CD14-positive monocyte (primary cell): Measurements from ENCODE around the gene INHBA. TPM values are rescaled to one million over a fixed set of nuclear protein-coding genes. Genes with fewer than 3 reads are reported as not detected.

Experiments
- DNase-seq, 3 donors: peaks; one replicate each; pipeline ENCODE4 v3.0.0-alpha.2; 2011 to 2022
- H2AFZ ChIP-seq: 2 replicates; pipeline ENCODE4 v1.6.0; 2012; ENCODE audit warnings: mild to moderate bottlenecking, low read depth, low read length, inconsistent platforms; ENCODE audit not compliant: insufficient read depth, poor library complexity, severe bottlenecking
- H3K27ac ChIP-seq, 2 donors: 1 replicate in 1 of 2; 2 replicates in 1 of 2; pipeline ENCODE4 v1.5.1; 2012 to 2013; ENCODE audit warnings: low read length in 2 of 2, control low read depth in 1 of 2, inconsistent platforms in 1 of 2, low read depth in 1 of 2, mild to moderate bottlenecking in 1 of 2
- H3K27me3 ChIP-seq, 2 donors: one replicate each; pipeline versions ENCODE4 v1.6.0 to v1.6.1; 2011 to 2013; ENCODE audit warnings: low read length in 2 of 2; ENCODE audit not compliant: control insufficient read depth in 2 of 2, insufficient read depth in 2 of 2
- H3K36me3 ChIP-seq, 2 donors: replicated peaks in 1 of 2; 1 replicate in 1 of 2; 2 replicates in 1 of 2; pipeline versions ENCODE4 v1.5.1 to v1.6.1; 2012 to 2013; ENCODE audit warnings: low read length in 2 of 2, control low read depth in 1 of 2, inconsistent platforms in 1 of 2, mild to moderate bottlenecking in 1 of 2; ENCODE audit not compliant: insufficient read depth in 2 of 2, control insufficient read depth in 1 of 2
- H3K4me1 ChIP-seq, 2 donors: 1 replicate in 1 of 2; 2 replicates in 1 of 2; pipeline versions ENCODE4 v1.5.1 to v1.6.1; 2012 to 2013; ENCODE audit warnings: low read length in 2 of 2, control low read depth in 1 of 2, inconsistent platforms in 1 of 2, mild to moderate bottlenecking in 1 of 2, moderate library complexity in 1 of 2; ENCODE audit not compliant: insufficient read depth in 2 of 2, control insufficient read depth in 1 of 2
- H3K4me2 ChIP-seq: replicated peaks from 2 replicates; pipeline ENCODE3; 2012; ENCODE audit warnings: low read length, moderate library complexity, mild to moderate bottlenecking; ENCODE audit not compliant: poor library complexity, severe bottlenecking; ENCODE audit errors: extremely low read depth
- H3K4me3 ChIP-seq, 3 experiments: fragments of 200-600 bp in 1 of 3; sonication (generic) in 1 of 3; replicated peaks in 1 of 3; 1 replicate in 2 of 3; 2 replicates in 1 of 3; pipeline ENCODE4 v1.5.1; 2011 to 2013; ENCODE audit warnings: low read length in 3 of 3, mild to moderate bottlenecking in 3 of 3, control low read depth in 2 of 3, low read depth in 2 of 3, inconsistent platforms in 1 of 3, moderate library complexity in 1 of 3
- H3K79me2 ChIP-seq: 2 replicates; pipeline ENCODE4 v1.6.0; 2012; ENCODE audit warnings: mild to moderate bottlenecking, control low read depth, inconsistent platforms, low read length, moderate library complexity; ENCODE audit not compliant: insufficient read depth
- H3K9ac ChIP-seq: 2 replicates; pipeline ENCODE4 v1.6.0; 2017; ENCODE audit warnings: low read length, mild to moderate bottlenecking; ENCODE audit not compliant: insufficient read depth, poor library complexity, severe bottlenecking
- H3K9me3 ChIP-seq, 2 donors: replicated peaks in 1 of 2; 1 replicate in 1 of 2; 2 replicates in 1 of 2; pipeline versions ENCODE4 v1.5.1 to v1.6.1; 2012 to 2013; ENCODE audit warnings: low read length in 2 of 2, control low read depth in 1 of 2; ENCODE audit not compliant: control insufficient read depth in 1 of 2, insufficient read depth in 1 of 2
- H4K20me1 ChIP-seq: 2 replicates; pipeline ENCODE4 v1.6.0; 2012; ENCODE audit warnings: mild to moderate bottlenecking, low read length, control low read depth, moderate library complexity; ENCODE audit not compliant: insufficient read depth
- H3K27ac Mint-ChIP-seq, 7 donors: one replicate each; pipeline ENCODE4 v1.8.0; 2020; ENCODE audit warnings: mild to moderate bottlenecking in 7 of 7, mixed read lengths in 7 of 7, moderate library complexity in 6 of 7, inconsistent platforms in 2 of 7
- H3K27me3 Mint-ChIP-seq, 3 donors: one replicate each; pipeline ENCODE4 v1.8.0; 2021 to 2022; ENCODE audit warnings: low read depth in 3 of 3, mild to moderate bottlenecking in 3 of 3, mixed read lengths in 3 of 3, moderate library complexity in 3 of 3, inconsistent platforms in 1 of 3
- H3K36me3 Mint-ChIP-seq, 2 donors: one replicate each; pipeline ENCODE4 v1.8.0; 2020; ENCODE audit warnings: mixed read lengths in 2 of 2, inconsistent platforms in 1 of 2, mild to moderate bottlenecking in 1 of 2
- H3K4me1 Mint-ChIP-seq: one replicate; pipeline ENCODE4 v1.8.0; 2020; ENCODE audit warnings: mild to moderate bottlenecking, mixed read lengths
- H3K4me3 Mint-ChIP-seq, 2 donors: one replicate each; pipeline ENCODE4 v1.8.0; 2020; ENCODE audit warnings: mild to moderate bottlenecking in 2 of 2, mixed read lengths in 2 of 2, moderate library complexity in 1 of 2
- H3K9me3 Mint-ChIP-seq, 7 donors: one replicate each; pipeline ENCODE4 v1.8.0; 2020 to 2022; ENCODE audit warnings: mixed read lengths in 7 of 7, mild to moderate bottlenecking in 6 of 7, moderate library complexity in 6 of 7, inconsistent platforms in 2 of 7
- WGBS: methylation state at CpG from one replicate; pipeline ENCODE4 v1.1.5; 2013; ENCODE audit warnings: missing lambda C conversion rate; ENCODE audit not compliant: insufficient coverage; 5-methylcytosine and 5-hydroxymethylcytosine counted together
- intact Hi-C, 2 donors: fragments of 100-400 bp; cut with micrococcal nuclease; formaldehyde crosslinking; loops; one replicate each; pipeline versions ENCODE4 v1.15.0 to v1.15.1; 2023
- polyA plus RNA-seq, 3 donors: library from polyadenylated mRNA; depleted of rRNA in 1 of 3; unstranded in 2 of 3; stranded (reverse) in 1 of 3; fragments of 300-500 nt in 2 of 3; fragments of >200 nt in 1 of 3; fragmentation: Illumina TruSeq in 2 of 3; gene quantifications; 1 replicate in 2 of 3; 2 replicates in 1 of 3; pipeline ENCODE4 v1.2.3, GENCODE V29; 2012 to 2021
- TF ChIP-seq, protein P1 (sequence below): fragments of 200-600 bp; IDR thresholded peaks from one replicate; pipeline ENCODE4 v1.8.0; 2022; ENCODE audit warnings: antibody characterized with exemption, mild to moderate bottlenecking

Gene INHBA
- polyA plus RNA-seq, 3 donors = 0.08 to 0.24 (median 0.09) TPM

DNA sequence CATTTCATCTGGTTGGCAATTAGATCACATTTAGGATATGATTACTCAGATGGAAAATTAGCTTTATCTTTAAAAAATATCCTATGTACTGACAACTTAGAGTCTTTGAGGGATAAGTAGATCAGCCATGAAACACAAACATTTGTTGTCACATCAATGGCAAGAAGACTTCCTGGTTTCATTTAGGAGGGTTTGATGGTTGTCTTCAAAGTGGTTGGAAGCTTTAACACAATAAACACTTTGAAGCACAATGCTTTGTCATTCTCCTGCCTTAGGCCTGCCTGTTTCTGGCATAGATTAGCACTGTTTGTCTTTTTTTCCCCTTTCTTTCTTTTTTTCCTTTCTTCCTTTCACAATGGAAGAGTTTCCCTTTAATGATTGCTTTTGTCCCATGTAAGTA lies 20.5 kb downstream of the INHBA start:
- TF ChIP-seq, protein P1, sequence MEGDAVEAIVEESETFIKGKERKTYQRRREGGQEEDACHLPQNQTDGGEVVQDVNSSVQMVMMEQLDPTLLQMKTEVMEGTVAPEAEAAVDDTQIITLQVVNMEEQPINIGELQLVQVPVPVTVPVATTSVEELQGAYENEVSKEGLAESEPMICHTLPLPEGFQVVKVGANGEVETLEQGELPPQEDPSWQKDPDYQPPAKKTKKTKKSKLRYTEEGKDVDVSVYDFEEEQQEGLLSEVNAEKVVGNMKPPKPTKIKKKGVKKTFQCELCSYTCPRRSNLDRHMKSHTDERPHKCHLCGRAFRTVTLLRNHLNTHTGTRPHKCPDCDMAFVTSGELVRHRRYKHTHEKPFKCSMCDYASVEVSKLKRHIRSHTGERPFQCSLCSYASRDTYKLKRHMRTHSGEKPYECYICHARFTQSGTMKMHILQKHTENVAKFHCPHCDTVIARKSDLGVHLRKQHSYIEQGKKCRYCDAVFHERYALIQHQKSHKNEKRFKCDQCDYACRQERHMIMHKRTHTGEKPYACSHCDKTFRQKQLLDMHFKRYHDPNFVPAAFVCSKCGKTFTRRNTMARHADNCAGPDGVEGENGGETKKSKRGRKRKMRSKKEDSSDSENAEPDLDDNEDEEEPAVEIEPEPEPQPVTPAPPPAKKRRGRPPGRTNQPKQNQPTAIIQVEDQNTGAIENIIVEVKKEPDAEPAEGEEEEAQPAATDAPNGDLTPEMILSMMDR = no peak
- H3K79me2 ChIP-seq = no peaks in the 10 kb centered on the region
- no peaks in the 10 kb centered on the region for H3K4me1 ChIP-seq
- no peak overlapping the region for H3K9ac ChIP-seq
- no peak overlapping the region for H3K4me2 ChIP-seq
- Mint-ChIP-seq H3K27ac (no peak overlapping the region), H3K36me3 (no peaks in the 10 kb centered on the region), H3K27me3 (no peaks in the 10 kb centered on the region), H3K9me3 (peaks cover 0 to 8% (median 4%) of the 10 kb centered on the region in 7 donors), H3K4me1 (no peaks in the 10 kb centered on the region), H3K4me3 (no peak overlapping the region)
- no peaks in the 10 kb centered on the region for H3K9me3 ChIP-seq
- H3K27ac ChIP-seq = no peak overlapping the region
- no peak for DNase-seq
- intact Hi-C loops = no loop called here
- no peak overlapping the region for H3K4me3 ChIP-seq
- no peaks in the 10 kb centered on the region for H3K27me3 ChIP-seq
- no peaks in the 10 kb centered on the region for H3K36me3 ChIP-seq
- H2AFZ ChIP-seq = no peak overlapping the region
- H4K20me1 ChIP-seq = no peaks in the 10 kb centered on the region

DNA sequence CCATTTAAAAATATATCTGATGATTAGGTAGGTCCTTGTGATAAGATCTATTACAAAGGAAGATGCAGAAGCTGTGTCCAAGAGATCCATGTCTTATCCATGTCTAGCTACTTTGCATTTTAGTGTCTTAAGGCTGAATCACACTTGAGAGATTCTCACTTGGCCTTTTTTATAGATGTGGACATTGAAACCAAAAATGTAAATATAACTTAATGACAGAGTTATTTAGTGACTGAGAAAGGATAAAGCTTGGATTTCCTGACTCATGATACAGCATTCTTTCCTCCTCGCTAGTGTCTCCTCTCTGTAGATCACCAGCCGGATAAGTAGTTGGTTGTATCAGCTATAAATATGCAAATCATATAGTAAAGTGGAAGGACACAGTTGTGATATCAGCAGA lies 23.3 kb downstream of the INHBA start:
- Mint-ChIP-seq H3K36me3 (no peaks in the 10 kb centered on the region), H3K4me3 (no peak overlapping the region), H3K27me3 (no peaks in the 10 kb centered on the region), H3K4me1 (no peaks in the 10 kb centered on the region), H3K27ac (no peak overlapping the region), H3K9me3 (peaks cover 0 to 8% (median 5%) of the 10 kb centered on the region in 7 donors)
- H3K9ac ChIP-seq = no peak overlapping the region
- no peaks in the 10 kb centered on the region for H3K27me3 ChIP-seq
- no peaks in the 10 kb centered on the region for H3K79me2 ChIP-seq
- no peak overlapping the region for H2AFZ ChIP-seq
- TF ChIP-seq, protein P1 = no peak
- no peaks in the 10 kb centered on the region for H3K4me1 ChIP-seq
- no peaks in the 10 kb centered on the region for H3K36me3 ChIP-seq
- no peaks in the 10 kb centered on the region for H4K20me1 ChIP-seq
- H3K4me2 ChIP-seq = no peak overlapping the region
- intact Hi-C loops = no loop called here
- H3K4me3 ChIP-seq = no peak overlapping the region
- no peak overlapping the region for H3K27ac ChIP-seq
- DNase-seq = no peak
- H3K9me3 ChIP-seq = no peaks in the 10 kb centered on the region
- WGBS = no CpG with 5 or more reads among the region's 2 CpGs
